GM19193 (cell line): ENCODE measurements around the gene TMLHE.
"Not testable (repeated sequence)": the region's sequence is repeated elsewhere in the genome, so short reads cannot be mapped to it uniquely, and the experiment has no call there.

Experiments
- POLR2A ChIP-seq: IDR thresholded peaks from 4 replicates; pipeline ENCODE4 v1.6.1; 2011; ENCODE audit not compliant: insufficient read depth, insufficient read length; ENCODE audit errors: extremely low read depth

The TMLHE gene

DNA sequence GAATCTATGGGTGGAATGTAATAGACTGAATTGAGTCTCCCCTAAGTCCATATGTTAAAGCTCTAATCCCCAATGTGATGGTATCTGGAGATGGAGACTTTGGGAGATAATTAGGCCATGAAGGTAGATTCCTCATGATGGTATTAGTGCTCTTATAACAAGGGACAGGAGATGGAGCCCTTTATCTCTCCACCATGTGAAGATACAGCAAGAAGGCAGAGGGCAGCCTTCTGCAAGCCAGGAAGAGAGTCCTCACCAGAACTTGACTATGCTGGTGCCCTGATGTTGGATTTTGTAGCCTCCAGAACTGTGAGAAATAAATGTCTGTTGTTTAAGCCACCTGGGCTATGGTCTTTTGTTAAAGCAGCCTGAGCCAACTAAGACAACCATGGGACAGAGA, 78.0 kb downstream of the TMLHE start:
- no peak for TF ChIP-seq POLR2A

DNA sequence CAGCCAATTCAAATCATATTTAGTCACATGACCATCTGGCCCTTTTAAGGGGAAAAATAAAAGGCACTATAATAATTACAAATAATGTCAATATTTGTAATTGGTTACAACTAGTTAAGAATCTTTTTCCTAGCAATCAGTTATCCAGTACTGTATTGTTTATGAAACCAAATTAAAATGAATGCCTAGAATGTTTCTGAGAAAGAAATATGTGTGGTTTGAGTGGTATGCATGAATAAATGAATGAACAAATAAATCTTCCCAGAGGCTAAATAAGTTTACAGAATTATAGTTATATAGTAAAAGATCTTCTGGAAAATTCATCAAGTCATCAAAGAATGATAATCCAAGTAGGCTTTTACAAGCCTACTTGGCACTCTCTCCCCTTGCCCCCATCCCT, 98.5 kb downstream of the TMLHE start:
- no peak for TF ChIP-seq POLR2A

DNA sequence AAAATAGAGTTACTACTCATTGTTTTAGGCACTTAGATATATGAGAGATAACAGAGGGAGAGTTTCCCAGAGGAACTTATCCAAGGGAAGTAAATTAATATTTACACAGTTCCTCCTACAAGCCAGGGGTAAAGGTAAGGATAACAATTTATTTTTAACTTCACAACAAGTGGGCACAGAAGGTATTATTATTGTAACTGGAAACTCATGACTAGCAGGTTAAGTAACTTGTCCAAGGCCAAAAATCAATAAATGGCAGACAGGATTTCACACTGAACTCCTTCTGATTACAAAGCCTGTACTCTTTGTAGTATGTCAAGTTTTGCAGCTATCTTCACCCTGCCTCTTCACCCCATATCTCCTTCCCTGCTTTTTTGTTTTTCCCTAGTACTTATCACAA, 107.5 kb downstream of the TMLHE start:
- no peak for TF ChIP-seq POLR2A

DNA sequence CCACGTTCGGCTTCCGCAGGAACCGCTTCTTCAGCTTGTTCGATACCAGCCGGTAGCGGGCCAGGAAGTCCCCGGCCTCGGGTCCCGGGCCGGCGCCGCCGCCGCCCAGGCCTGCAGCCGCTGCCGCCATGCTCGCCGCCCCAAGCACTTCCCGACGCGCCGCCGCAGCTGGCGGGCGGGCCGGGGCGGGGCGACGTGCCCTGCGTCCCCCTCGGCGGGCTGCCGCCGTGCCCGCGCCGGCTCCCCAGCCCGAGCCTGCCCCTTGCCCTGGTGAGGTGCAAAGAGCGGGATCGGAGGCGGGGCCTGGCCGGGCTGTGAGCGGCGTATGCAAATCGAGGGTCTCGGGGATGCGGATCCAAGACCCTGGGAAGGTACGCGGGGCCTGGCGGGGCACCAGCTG, 154.3 kb downstream of the TMLHE start, which contains the start of gene F8A3:
F8A3 (minus strand) TSS at position 150 of the 400 bp plus-strand sequence; CDS start at position 130, 20 bp downstream.
- not testable (repeated sequence) for TF ChIP-seq POLR2A

DNA sequence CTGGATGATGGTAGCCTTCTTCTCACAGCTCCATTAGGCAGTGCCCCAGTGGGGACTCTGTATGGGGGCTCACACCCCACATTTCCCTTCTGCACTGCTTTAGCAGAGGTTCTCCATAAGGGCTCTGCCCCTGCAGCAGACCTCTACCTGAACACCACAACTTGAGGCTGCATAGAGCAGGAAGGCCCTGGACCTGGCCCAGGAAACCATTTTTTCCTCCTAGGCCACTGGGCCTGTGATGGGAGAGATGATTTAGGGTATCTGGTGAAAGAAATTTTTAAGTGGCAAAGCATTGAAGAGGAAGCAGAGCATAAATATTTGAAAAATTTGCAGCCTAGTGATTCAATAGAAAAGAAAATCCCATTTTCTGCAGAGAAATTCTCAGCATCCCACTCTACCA, 171.7 kb downstream of the TMLHE start:
- no peak for TF ChIP-seq POLR2A
